ENCODE results near the gene LPP.

The LPP gene

GRCh38 chr3:188196232-188196990 is 42.5 kb downstream of the LPP start:
- TF ChIP-seq SIN3A (IDR thresholded peaks at IDR 0.05; ENCODE audit: borderline replicate concordance, insufficient read depth, low read length) (no peak), FOXP2 (optimal IDR thresholded peaks at IDR 0.05; ENCODE audit: borderline replicate concordance, extremely low read depth, extremely low read length, insufficient read depth) (no peak), REST (IDR thresholded peaks at IDR 0.05; ENCODE audit: insufficient read depth in 1 of 2, low read depth in 2 of 2, low read length in 2 of 2) (no peak), TAF1 (IDR thresholded peaks at IDR 0.05; ENCODE audit: borderline replicate concordance, insufficient read depth, low read length) (no peak), POLR2AphosphoS5 (IDR thresholded peaks at IDR 0.05; ENCODE audit: low read depth, low read length) (no peak)

GRCh38 chr3:188197388-188197847 is 43.5 kb downstream of the LPP start:
- TF ChIP-seq REST (IDR thresholded peaks at IDR 0.05; ENCODE audit: insufficient read depth in 1 of 2, low read depth in 2 of 2, low read length in 2 of 2): no peak
- no peak for TF ChIP-seq TAF1 (IDR thresholded peaks at IDR 0.05; ENCODE audit: borderline replicate concordance, insufficient read depth, low read length)
- TF ChIP-seq POLR2AphosphoS5 (IDR thresholded peaks at IDR 0.05; ENCODE audit: low read depth, low read length): no peak
- TF ChIP-seq SIN3A (IDR thresholded peaks at IDR 0.05; ENCODE audit: borderline replicate concordance, insufficient read depth, low read length): no peak
- TF ChIP-seq FOXP2 (optimal IDR thresholded peaks at IDR 0.05; ENCODE audit: borderline replicate concordance, extremely low read depth, extremely low read length, insufficient read depth): no peak

- TF ChIP-seq POLR2AphosphoS5 (IDR thresholded peaks at IDR 0.05; ENCODE audit: low read depth, low read length): no peak
- TF ChIP-seq FOXP2 (optimal IDR thresholded peaks at IDR 0.05; ENCODE audit: borderline replicate concordance, extremely low read depth, extremely low read length, insufficient read depth): no peak
- TF ChIP-seq SIN3A (IDR thresholded peaks at IDR 0.05; ENCODE audit: borderline replicate concordance, insufficient read depth, low read length): no peak
- TF ChIP-seq REST (IDR thresholded peaks at IDR 0.05; ENCODE audit: insufficient read depth in 1 of 2, low read depth in 2 of 2, low read length in 2 of 2): no peak
- TF ChIP-seq TAF1 (IDR thresholded peaks at IDR 0.05; ENCODE audit: borderline replicate concordance, insufficient read depth, low read length): no peak
Measured at GRCh38 chr3:188198001-188198400, 44.0 kb downstream of the LPP start.

GRCh38 chr3:188198760-188199327 is 44.9 kb downstream of the LPP start:
- TF ChIP-seq SIN3A (IDR thresholded peaks at IDR 0.05; ENCODE audit: borderline replicate concordance, insufficient read depth, low read length) (no peak), REST (IDR thresholded peaks at IDR 0.05; ENCODE audit: insufficient read depth in 1 of 2, low read depth in 2 of 2, low read length in 2 of 2) (no peak), POLR2AphosphoS5 (IDR thresholded peaks at IDR 0.05; ENCODE audit: low read depth, low read length) (no peak), TAF1 (IDR thresholded peaks at IDR 0.05; ENCODE audit: borderline replicate concordance, insufficient read depth, low read length) (no peak), FOXP2 (optimal IDR thresholded peaks at IDR 0.05; ENCODE audit: borderline replicate concordance, extremely low read depth, extremely low read length, insufficient read depth) (no peak)
